22Rv1 (cell line): ENCODE data around the gene SEC61A1.

Experiments
- ZFX ChIP-seq: fragments of 450-650 bp; IDR thresholded peaks from 2 replicates; pipeline ENCODE4 v1.6.1; 2017; ENCODE audit warnings: antibody characterized with exemption, borderline replicate concordance
- TF ChIP-seq, protein P1 (sequence below): fragments of 450-650 bp; IDR thresholded peaks from 2 replicates; pipeline ENCODE4 v1.5.1; 2017; ENCODE audit warnings: mild to moderate bottlenecking

DNA sequence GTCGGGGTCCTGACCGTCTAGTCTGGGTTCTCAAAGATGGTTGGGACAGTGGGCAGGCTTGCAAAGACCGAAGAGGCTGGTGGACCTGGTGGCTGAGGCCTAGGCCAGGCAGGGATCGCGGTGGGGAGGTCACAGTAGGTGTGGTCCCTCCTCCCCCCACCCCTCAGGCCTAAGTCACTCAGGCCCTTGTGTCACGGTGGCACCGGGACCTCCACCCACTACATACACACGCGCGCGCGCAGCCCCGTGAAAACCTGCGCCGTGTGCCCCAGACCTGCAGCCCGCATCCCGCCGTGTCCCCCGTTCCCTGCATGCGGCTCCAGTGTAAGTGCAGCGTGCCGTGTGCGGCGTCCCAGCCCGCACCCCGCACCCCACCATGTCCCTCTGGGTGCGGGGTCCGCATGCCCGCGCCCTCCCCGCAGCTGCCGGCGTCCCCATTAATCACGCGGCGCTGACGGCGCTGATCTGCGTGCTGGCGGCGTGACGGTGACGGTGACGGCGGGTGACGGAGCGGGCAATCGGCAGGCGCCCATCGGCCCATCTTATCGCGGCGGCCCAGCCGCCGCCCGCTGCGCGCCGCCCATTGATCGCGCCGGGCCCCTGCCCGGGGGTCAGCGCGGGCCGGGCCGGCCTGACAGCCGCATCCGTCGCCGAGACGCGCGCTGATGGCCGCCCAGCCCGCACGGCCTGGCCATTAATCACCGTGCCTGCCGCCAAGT is 24.4 kb downstream of the SEC61A1 start:
- TF ChIP-seq, protein P1, sequence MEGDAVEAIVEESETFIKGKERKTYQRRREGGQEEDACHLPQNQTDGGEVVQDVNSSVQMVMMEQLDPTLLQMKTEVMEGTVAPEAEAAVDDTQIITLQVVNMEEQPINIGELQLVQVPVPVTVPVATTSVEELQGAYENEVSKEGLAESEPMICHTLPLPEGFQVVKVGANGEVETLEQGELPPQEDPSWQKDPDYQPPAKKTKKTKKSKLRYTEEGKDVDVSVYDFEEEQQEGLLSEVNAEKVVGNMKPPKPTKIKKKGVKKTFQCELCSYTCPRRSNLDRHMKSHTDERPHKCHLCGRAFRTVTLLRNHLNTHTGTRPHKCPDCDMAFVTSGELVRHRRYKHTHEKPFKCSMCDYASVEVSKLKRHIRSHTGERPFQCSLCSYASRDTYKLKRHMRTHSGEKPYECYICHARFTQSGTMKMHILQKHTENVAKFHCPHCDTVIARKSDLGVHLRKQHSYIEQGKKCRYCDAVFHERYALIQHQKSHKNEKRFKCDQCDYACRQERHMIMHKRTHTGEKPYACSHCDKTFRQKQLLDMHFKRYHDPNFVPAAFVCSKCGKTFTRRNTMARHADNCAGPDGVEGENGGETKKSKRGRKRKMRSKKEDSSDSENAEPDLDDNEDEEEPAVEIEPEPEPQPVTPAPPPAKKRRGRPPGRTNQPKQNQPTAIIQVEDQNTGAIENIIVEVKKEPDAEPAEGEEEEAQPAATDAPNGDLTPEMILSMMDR = no peak
- no peak for TF ChIP-seq ZFX
